HepG2 (cell line): Measurements from ENCODE around the gene CKLF. TPM values are rescaled to one million over a fixed set of nuclear protein-coding genes. Genes with fewer than 3 reads are reported as not detected.

Experiments used
- ARID3A ChIP-seq: IDR thresholded peaks from 2 replicates; pipeline ENCODE4 v1.6.1; 2012; ENCODE audit warnings: low read depth, low read length, improper control_type of control experiment
- BCL3 ChIP-seq: sonication (generic); formaldehyde crosslinking; IDR thresholded peaks from 2 replicates; pipeline ENCODE4 v1.5.1; 2020; ENCODE audit warnings: mild to moderate bottlenecking, missing genetic modification reagents, moderate library complexity
- CENPX ChIP-seq: sonication (generic); formaldehyde crosslinking; IDR thresholded peaks from 2 replicates; pipeline ENCODE4 v1.9.0; 2021; ENCODE audit warnings: mild to moderate bottlenecking, missing genetic modification reagents, moderate library complexity
- DDIT3 ChIP-seq: sonication (generic); formaldehyde crosslinking; IDR thresholded peaks from 2 replicates; pipeline ENCODE4 v1.4.0; 2020; ENCODE audit warnings: mild to moderate bottlenecking, missing genetic modification reagents
- HMGXB4 ChIP-seq, 2 experiments: sonication (generic) in 1 of 2; formaldehyde crosslinking in 1 of 2; IDR thresholded peaks; 2 replicates each; pipeline versions ENCODE4 v1.4.0 to v1.6.1; 2018 to 2020; ENCODE audit warnings: missing genetic modification reagents in 2 of 2, borderline replicate concordance in 1 of 2, low read depth in 1 of 2, mild to moderate bottlenecking in 1 of 2, missing biosample characterization in 1 of 2
- HNRNPUL1 ChIP-seq: fragments of 200-400 bp; formaldehyde crosslinking; IDR thresholded peaks from 2 replicates; pipeline ENCODE4 v1.6.1; 2017; ENCODE audit warnings: low read depth, mild to moderate bottlenecking, low read length, moderate library complexity
- MYPOP ChIP-seq: sonication (generic); formaldehyde crosslinking; IDR thresholded peaks from 2 replicates; pipeline ENCODE4 v1.8.1; 2023; ENCODE audit warnings: mild to moderate bottlenecking, moderate library complexity, missing genetic modification reagents
- POLR2A ChIP-seq, 2 experiments: IDR thresholded peaks; 2 replicates each; pipeline ENCODE4 v1.6.1; 2011; ENCODE audit warnings: low read depth in 2 of 2, low read length in 2 of 2, mild to moderate bottlenecking in 1 of 2, moderate library complexity in 1 of 2; ENCODE audit not compliant: insufficient read depth in 1 of 2
- SATB2 ChIP-seq: sonication (generic); formaldehyde crosslinking; IDR thresholded peaks from 2 replicates; pipeline ENCODE4 v1.5.0; 2020; ENCODE audit warnings: missing genetic modification reagents
- SETDB1 ChIP-seq: sonication (generic); formaldehyde crosslinking; IDR thresholded peaks from 2 replicates; pipeline ENCODE4 v1.5.1; 2020; ENCODE audit warnings: missing genetic modification reagents, mild to moderate bottlenecking, borderline replicate concordance
- SMC3 ChIP-seq: IDR thresholded peaks from 2 replicates; pipeline ENCODE4 v1.6.1; 2011; ENCODE audit warnings: low read length, improper control_type of control experiment
- THAP8 ChIP-seq: sonication (generic); formaldehyde crosslinking; IDR thresholded peaks from 2 replicates; pipeline ENCODE4 v1.5.1; 2020; ENCODE audit warnings: missing genetic modification reagents, mild to moderate bottlenecking, borderline replicate concordance
- ZBTB10 ChIP-seq: sonication (generic); formaldehyde crosslinking; IDR thresholded peaks from 2 replicates; pipeline ENCODE4 v1.4.0; 2020; ENCODE audit warnings: missing genetic modification reagents, borderline replicate concordance
- ZMYM3 ChIP-seq: sonication (generic); formaldehyde crosslinking; IDR thresholded peaks from 2 replicates; pipeline ENCODE4 v1.5.1; 2020; ENCODE audit warnings: mild to moderate bottlenecking, missing genetic modification reagents
- ZNF263 ChIP-seq: sonication (generic); formaldehyde crosslinking; IDR thresholded peaks from 2 replicates; pipeline ENCODE4 v1.4.0; 2020; ENCODE audit warnings: missing genetic modification reagents
- ZNF761 ChIP-seq: sonication (generic); formaldehyde crosslinking; conservative IDR thresholded peaks from 2 replicates; pipeline ENCODE4 v1.4.0; 2020; ENCODE audit warnings: mild to moderate bottlenecking, missing genetic modification reagents
- ZSCAN31 ChIP-seq: sonication (generic); formaldehyde crosslinking; IDR thresholded peaks from 2 replicates; pipeline ENCODE4 v1.5.0; 2020; ENCODE audit warnings: low read depth, mild to moderate bottlenecking, missing genetic modification reagents
- polyA plus RNA-seq, 8 experiments: library from polyadenylated mRNA; depleted of rRNA in 3 of 8; stranded (reverse) in 7 of 8; unstranded in 1 of 8; fragments of >200 nt; fragmentation: Illumina TruSeq in 4 of 8; extraction: Trizol in 4 of 8; gene quantifications; 2 replicates each; pipeline versions ENCODE4 v1.2.1 to v1.2.3, GENCODE V29; 2011 to 2016; ENCODE audit warnings: low read depth in 4 of 8, missing spikeins in 1 of 8, mixed read lengths in 1 of 8; ENCODE audit not compliant: insufficient read depth in 1 of 8
- total RNA-seq, 5 experiments: library from RNA; depleted of rRNA; stranded (reverse); fragments of >200 nt; fragmentation: Illumina TruSeq; extraction: Trizol; gene quantifications; 2 replicates each; pipeline ENCODE4 v1.2.3, GENCODE V29; 2016; ENCODE audit warnings: low read depth in 1 of 5

Gene CKLF
- total and polyA plus RNA-seq, 2 of the 13 experiments (the other 11 are each of a cell fraction or from before 2014, with no cell fraction given), result 120 to 167 TPM

GRCh38 chr16:66515596-66516508, 36.5 kb upstream of the CKLF start (continued):
- TF ChIP-seq SATB2 (CRISPR knock-in tag) (no peak), ZSCAN31 (CRISPR knock-in tag) (no peak), CENPX (CRISPR knock-in tag) (no peak), HMGXB4 (CRISPR knock-in tag; IDR thresholded peaks at IDR 0.05; ENCODE audit: borderline replicate concordance in 1 of 2, low read depth in 1 of 2) (0 out of 4 replicates have a peak, but pooled peaks of 1 of the 2 experiments have one; percentile 29), BCL3 (CRISPR knock-in tag) (no peak), MYPOP (no peak), ZBTB10 (CRISPR knock-in tag) (no peak), DDIT3 (no peak), ARID3A (no peak), POLR2A (IDR thresholded peaks at IDR 0.05; ENCODE audit: insufficient read depth in 1 of 2, low read depth in 2 of 2, low read length in 2 of 2) (no peak), ZNF761 (CRISPR knock-in tag) (no peak), SMC3 (peak; percentile 33), THAP8 (CRISPR knock-in tag) (no peak), ZMYM3 (peak; percentile 95), HNRNPUL1 (no peak), SETDB1 (CRISPR knock-in tag) (no peak), ZNF263 (CRISPR knock-in tag) (no peak)
